ENCODE data around the gene SHC4.
A peak's percentile ranks its signal among the peaks of the same experiment; 100 is the strongest.
"Not testable (repeated sequence)": the region's sequence is repeated elsewhere in the genome, so short reads cannot be mapped to it uniquely, and the experiment has no call there.

SHC4 gene

DNA sequence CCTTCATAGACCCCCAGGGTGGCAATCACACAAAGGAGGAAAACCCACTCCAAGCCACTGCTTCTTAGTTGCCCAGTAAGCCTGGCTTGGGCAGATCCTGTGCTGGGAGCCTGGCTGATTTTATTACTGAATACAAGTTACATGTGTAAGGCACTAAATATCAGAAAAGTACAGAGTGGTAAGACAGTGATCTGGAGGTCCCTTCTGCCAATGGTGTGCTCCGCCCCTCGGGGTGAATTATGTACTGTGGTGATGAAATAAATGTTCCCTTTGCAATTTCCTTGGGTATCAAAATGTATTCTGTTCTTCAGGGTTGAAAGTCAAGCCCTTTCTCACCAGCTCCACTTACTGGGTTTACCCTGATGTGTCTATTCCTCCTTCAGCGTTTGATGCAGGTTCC lies 47.0 kb downstream of the SHC4 start:
- no peak for DNase-seq

DNA sequence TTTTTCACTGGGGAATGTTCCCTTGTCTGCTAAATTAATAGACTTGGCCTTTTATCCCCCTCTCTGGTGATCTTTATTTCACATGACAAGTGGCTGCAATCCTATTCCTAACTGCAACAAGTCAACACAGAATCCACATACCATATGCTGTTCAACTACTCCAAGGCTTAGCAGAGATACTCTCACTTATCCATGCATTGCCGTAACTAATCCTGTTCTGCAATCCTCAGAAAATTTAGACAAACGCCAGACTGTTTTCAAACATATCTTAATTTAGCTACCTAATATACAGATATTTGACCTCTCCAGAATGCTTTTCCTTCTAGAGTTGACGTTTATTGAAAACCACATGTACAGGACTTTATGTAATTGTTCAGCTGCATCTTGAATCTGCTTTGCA lies 47.9 kb downstream of the SHC4 start:
- DNase-seq = no peak

DNA sequence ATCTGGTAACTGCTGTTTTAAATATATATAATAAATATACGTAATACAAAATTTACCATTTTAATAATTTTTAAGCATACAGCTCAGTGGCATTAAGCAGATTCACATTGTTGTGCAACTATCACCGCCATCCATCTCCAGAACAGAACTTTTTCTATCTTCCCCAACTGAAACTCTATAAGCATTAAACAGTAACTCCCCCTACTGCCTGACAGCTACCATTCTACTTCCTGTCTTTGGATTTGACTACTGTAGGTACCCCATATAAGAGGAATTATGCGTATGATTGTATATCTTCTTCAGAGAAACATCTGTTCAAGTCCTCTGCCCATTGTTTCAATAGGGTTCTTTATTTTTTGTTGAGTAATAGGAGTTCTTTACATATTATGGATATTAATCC lies 49.0 kb downstream of the SHC4 start:
- DNase-seq = no peak

DNA sequence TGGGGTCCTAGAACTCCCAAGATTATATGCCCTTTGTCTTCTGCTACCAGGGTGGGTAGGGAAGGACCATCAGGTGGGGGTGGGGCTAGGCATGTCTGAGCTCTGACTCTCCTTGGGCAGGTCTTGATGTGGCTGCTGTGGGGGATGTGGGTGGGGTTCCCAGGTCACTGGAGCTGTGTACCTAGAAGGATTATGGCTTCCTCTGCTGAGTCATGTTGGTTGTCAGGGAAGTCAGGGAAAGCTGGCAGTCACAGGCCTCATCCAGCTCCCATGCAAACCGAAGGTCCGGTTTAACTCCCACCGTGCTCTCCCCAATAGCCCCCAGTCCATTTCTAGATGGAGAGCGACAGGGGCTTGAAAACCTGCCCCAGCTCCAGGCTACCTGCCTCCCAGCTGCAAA lies 50.6 kb downstream of the SHC4 start:
- DNase-seq = no peak

DNA sequence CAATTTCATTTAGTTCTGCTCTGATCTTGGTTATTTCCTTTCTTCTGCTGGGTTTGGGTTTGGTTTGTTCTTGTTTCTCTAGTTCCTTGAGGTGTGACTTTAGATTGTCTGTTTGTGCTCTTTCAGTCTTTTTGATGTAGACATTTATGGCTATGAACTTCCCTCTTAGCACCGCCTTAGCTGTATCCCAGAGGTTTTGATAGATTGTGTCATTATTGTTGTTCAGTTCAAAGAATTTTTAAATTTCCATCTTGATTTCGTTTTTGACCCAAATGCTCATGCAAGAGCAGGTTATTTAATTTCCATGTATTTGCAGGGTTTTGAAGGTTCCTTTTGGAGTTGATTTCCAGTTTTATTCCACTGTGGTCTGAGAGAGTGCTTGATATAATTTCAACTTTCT lies 53.2 kb downstream of the SHC4 start:
- not testable (repeated sequence) for DNase-seq

DNA sequence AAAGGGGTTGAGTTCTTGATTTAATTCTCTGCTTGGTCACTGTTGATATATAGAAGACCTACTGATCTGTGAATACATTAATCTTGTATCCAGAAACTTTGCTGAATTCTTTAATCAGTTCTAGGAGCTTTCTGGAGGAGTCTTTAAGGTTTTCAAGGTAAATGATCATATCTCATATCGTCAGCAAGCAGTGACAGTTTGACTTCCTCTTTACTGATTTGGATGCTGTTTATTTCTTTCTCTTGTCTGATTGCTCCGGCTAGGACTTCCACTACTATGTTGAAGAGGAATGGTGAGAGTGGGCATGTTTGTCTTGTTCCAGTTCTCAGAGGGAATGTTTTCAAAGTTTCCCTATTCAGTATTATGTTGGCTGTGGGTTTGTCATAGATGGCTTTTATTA lies 54.4 kb downstream of the SHC4 start:
- not testable (repeated sequence) for DNase-seq

DNA sequence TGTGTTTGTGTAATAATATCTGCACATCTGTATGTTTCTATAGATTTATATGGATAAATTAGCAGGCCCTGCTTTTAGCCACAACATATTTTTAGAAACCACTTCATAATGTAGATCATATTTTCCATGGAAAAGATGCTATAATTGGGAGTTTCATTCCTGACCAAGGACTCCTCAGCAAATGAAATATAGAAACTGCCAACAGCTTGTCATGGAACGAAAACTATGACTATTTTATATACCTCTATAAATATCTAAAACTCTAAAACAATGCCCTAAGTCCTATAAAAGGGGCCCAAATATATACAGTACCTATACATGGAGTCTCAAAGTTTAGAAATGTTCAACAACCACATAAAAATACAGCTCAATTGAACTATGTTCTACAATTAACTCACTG lies 57.9 kb downstream of the SHC4 start:
- no peak for DNase-seq

DNA sequence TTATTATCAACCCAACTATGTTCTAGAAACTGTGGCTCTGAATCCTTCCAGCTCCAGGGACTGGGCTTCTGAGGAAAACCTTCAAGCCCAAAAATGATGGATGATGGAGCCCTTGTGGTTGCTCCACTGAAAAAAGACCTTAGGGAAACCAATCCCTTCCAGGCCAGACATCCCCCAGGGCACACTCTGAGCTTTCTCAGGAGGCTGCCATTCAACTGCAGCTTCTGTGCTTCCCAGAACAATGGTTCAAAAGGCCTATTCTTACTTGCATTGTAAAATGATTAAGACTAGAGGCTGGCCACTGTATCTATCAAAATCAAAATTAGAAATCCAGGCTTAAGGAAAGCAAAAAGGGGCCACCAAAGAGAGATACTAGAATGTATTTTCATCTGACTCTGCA lies 58.5 kb downstream of the SHC4 start:
- no peak for DNase-seq

DNA sequence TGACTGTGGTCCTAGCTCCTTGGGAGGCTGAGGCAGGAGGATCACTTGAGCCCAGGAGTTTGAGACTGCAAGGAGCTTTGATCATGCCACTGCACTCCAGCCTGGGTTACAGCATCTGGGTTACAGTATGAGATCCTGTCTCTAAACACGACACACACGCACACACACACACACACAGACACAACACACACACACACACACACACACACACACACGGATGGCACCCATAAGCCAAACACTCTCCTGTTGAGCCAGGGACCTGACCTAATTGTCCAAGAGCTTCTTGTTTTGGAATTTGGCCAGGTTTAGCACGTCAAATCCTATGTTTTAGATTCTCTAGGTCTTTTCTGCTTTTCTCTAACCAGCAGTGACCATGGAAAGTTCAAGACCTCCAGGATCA lies 59.0 kb downstream of the SHC4 start:
- DNase-seq = no peak

DNA sequence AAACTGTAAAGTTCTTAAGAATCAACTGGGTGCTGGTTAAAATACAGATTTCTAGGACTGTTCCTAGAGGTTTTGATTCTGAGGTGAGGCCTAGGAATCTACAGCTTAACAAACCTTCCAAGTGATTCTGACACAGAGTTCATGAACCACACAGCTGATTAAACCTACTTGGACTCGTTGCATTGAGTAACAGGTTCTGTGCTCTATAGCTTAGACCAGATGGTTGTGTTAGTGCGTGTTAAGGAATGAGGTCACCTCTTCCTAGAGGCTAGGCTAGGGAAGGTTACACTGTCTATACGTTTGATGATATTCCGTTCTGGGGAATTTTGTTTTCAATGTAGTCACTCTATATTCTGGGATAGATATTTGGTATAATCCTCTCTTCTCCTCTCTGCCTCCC lies 63.9 kb downstream of the SHC4 start:
- no peak for DNase-seq

DNA sequence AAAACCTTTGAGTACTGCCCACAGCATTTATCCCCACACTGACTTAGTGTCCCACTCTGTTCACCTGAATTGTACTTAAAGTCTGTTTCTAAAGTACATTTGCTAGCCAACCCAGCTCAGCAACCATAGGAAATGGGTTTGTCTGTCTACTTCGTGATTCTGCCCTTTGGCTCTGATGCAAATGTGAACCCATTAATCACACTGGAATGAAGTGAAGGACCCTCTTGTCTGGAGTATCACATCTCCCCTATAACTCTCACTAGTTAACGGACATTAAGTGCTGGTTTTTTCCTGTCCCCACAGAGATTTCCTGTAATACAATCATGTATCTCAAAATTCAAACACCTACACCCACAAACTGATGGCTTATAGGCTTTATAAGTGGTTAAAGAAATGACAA lies 65.3 kb downstream of the SHC4 start:
- no peak for DNase-seq

DNA sequence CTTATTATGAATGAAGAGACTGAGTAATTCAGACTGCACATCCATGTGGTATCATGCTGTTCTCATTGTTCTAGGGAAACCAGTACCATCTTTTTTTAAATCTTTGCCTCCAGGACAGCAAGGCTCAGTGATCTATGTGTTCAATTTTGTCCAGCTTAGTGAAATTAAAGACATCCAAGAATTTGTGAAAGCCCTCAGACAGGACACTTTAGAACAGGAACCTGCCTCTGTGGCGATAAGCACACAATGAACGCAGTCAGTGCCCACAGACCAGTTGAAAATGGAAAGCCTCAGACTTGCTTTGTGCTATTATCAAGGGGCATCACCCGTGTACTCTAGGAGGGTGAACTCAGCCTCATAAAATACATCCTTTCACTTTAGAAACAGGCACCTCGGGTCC lies 65.7 kb downstream of the SHC4 start:
- no peak for DNase-seq

DNA sequence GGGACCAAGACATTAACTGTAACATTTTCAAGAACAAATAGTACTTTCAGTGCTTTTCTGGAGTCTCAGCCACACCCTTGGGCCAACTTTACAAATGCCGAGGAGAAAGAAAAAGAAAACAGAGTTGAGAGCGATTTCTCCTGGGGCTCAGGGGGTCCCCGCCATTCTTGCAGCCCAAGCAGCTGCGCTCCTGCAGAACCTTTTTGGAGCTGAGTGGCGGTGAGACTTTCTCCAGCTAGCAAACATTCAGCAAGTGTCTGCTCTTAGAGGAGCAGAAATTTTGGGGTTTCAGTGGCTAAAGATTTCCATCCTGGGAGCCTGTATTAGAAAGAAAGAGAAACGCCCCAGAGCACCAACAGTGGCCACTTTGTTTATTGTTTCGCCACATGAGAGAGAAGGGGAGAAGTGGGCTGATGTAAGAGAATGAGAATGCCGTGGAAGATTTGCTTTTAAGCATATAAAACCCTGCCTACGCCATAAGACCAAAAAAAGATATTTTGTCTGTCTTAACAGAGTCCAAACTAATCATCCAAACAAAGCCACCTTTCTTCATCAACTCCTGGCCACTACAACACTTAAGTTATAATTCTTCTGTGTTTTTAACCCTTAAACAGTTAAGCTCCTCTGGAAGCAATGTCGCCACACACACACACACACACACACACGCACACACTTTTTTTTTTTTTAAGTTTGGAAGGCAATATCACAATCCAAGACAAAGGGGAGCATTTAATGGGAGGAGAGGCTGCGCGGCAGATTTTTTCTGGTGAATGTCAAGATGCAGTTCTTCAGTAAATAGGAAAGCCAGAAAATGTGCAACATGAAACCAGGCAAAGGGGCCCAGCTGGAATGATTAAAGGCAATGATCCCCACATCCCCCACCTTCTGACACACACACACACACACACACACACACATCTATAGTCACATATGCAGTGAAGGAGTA lies 66.6 kb downstream of the SHC4 start:
- no peak for DNase-seq

DNA sequence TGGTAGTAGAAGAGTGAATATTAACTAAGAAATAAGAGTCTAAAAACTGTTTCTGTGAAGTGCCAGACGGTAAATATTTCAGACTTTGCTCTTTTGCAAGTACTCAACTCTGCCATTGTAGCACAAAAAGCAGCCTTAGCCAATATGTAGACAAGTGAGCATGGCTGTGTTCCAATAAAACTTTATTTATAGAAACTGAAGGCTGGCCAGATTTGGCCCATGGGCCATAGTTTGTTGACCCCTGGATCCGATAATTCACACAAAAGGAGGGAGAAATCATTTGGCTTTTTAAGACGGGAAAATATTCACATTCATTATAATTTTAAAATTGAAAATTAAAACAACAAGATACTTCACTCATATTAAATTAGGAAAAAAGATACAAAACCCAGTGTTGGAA lies 70.4 kb downstream of the SHC4 start:
- no peak for DNase-seq

DNA sequence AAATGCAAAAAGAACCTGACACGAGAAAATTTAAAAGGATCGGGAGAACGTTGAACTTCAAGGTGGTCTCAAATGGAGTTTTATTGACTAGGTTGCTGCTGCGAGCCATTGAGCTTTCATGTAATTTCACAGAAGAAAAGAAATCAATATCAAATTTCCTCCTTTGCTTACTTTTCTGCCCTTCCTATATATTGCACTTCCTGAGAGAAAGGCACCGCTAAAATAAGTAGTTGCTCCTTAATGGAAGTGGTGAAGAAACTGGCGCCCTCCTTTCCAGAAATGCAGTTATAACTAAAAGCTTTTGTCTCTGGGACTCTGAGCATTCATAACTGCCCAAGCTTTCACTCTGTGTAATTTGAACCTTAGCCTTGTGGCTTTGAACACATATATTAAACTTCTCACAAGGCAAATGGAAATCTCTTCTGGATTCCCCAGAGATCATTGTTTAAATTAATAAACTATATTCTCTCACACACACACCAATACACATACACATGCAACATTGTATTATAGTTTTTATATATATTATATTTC lies 72.4 kb downstream of the SHC4 start:
- DNase-seq = no peak

DNA sequence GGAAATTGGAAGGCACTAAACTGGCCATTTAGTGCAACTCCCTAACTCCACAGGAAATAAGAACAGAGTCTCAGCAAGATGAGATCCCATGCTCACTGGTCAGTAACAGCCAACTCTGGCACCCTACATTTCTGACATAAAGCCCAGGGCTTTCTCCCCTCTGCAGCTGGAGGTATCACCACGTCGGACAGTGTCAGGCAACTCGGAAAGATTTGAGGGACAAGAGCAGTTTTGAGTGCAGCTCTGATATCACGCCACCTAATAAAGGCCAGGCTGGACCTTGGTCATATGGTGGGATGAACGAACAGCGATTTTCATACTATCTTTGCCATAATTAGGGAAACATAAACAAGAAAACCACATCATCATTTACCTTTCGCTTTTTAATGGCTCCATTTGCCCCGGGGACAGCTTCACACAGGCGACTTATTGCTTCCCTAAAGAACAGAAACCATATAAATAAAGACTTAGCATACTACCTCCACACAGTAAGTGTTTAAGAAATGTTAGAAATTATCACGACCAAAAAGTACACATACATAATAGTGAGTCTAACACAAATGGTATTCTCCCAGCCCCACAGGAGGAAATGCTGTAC lies 73.2 kb downstream of the SHC4 start:
- no peak for DNase-seq

DNA sequence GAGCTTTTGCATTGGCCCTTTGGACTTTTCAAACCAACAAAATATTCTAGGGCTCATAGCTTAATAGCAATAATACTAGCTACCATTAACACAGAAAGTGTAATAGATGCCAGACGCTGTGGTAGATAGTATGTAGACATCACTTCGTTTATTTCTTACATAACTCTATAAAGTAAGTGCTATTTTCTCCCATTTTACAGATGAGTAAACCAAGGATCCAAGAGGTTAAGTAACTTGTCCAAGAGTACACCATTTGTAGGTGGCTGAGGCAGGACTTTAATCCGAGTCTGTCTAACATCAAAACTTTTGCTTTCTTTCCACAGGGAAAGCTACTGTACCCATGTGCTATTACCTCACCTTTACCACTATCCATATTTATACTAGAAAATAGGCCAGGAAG lies 73.8 kb downstream of the SHC4 start:
- DNase-seq = no peak

DNA sequence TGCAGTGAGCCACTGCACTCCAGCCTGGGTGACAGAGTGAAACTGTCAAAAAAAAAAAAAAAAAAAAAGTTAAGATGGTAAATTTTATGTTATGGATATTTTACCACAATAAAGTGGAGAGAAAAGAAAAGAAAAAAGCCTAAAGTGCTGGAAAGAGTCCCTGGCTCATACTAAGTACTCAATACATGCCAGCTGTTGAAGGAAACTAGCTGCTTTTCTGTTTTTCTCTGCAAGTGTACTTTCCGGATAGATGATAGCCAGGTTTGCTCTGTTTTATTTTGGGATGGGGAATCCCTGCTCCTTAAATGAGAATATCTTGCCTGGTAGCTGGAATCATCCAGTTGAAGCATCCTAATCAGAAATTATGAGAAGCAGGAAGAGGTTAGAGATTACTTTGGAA lies 74.9 kb downstream of the SHC4 start:
- no peak for DNase-seq

DNA sequence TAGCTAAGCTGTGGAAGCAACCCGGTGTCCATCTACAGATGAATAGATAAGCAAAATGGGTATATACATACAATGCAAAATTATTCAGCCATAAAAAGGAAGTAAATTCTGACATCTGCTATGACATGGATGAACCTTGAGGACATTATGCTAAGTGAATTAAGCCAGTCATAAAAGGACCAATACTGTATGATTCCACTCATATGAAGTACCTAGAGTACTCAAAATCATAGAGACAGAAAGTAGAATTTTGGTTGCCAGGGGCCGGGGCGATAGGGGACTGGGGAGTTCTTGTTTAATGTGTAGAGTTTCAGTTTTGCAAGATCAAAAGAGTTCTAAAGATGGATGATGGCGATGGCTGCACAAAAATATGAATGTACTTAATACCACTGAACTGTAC lies 75.5 kb downstream of the SHC4 start:
- DNase-seq = no peak

DNA sequence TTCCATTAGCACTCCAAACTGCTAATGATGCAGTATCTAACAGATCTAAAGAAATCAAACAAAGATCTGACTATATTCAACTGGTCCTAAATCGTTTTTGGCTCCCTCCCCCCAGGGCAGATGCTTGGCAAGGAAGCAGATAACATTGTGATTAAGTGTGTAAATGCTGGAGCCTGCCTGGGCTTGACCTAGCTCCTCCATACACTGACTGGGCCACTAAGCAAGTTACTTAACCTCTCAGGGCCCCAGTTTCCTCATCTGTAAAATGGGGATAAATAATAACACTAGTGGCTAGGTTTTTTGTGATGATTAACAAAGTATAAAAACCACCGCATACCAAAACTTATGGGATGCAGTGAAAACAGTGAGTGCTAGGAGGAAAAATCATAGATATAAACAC lies 76.6 kb downstream of the SHC4 start:
- DNase-seq = no peak

DNA sequence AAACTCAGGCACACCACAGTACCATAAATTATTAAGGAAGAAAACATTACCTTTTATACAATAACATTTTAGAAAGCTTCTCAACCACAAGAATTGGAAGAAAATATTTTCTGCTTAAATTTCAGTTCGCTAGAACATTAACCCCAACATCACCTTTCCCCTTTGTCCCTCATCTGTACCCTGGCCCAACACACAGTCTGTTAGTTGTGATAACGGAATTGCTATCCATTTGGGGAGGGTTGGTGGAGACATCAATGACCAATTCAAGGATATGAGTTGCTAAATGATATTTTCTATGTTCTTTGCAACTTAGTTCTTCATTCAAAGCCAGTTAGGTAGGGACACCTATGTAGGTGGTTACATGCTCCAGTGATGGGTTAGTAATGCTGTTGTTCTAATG lies 80.0 kb downstream of the SHC4 start:
- no peak for DNase-seq

DNA sequence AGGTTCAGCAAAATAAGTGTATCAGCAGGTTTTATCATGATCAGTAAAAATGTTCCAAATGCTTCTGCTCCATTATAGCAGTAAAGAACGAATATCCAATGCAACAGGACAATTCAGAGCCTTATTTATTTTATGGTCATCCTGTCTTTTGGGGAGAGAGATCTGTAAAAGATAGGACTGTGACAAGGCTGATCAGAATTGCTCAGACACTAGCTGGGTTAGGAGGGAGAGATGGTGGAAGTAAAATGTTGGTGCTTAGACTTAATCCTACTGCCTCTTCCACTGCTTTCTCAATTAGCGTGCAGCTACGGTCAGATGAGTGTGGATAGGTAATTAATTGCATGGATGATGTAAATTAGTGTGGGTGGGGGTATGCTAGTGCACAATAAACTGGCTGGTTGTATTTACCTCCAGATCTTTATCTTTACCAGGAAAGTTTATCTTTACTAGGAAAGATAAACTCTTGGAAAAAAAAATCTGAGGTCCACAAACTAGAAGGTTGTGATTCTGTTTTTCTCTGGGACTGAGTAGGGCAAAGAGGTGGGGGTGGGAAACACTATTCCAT lies 83.6 kb downstream of the SHC4 start:
- DNase-seq = no peak

DNA sequence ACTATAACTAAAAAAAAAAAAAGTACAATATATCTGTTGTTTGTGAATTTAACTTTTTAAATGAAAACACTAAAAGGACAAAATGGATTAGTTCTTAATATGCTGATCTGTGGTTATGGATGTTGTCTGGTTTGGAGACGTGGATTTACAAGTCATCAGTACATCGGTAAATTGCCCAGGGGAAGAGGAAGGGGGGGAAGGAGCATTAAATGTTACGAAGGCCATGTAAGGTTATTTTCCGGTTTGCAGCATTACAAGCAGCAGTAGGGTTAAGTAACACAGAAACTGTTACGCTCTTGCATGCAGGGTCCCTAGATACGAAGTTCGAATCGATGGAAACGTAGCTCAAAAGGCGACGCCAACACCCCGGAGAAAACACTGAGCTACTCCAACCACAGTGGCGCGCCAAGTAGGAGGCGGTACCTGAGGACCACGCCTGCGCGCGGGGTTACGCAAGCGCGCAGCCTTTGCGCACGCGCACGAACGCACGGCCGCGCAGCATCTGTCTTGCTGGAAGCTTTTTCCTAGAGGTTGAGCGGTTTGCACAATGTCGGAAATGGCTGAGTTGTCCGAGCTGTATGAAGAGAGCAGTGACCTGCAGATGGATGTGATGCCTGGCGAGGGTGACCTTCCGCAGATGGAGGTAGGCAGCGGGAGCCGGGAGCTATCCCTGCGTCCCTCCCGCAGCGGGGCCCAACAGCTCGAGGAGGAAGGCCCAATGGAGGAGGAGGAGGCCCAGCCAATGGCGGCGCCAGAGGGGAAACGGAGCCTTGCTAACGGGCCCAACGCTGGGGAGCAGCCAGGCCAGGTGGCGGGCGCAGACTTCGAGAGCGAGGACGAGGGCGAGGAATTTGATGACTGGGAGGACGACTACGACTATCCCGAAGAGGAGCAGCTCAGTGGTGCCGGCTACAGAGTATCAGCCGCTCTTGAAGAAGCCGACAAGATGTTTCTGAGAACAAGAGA lies 85.8 kb downstream of the SHC4 start, which contains the start of gene EID1:
EID1 (plus strand) TSS at position 505 of the 966 bp plus-strand sequence; CDS start at position 548, 43 bp downstream.
- DNase-seq = peak; percentile 77 to 84 (median 79)

All from activated CD4-positive, CD25-positive, alpha-beta regulatory T cell (primary cell).